Parathyroid adenoma (tissue), 2 donors: Measurements from ENCODE around the gene CPEB2.

Source experiments
- H2AFZ ChIP-seq: fragments of 300-600 bp; sonication (generic); one replicate; pipeline ENCODE4 v1.7.0; 2017; ENCODE audit warnings: antibody characterized with exemption, mild to moderate bottlenecking
- H3K27ac ChIP-seq: fragments of 300-600 bp; sonication (generic); one replicate; pipeline ENCODE4 v1.7.0; 2017
- H3K27me3 ChIP-seq: fragments of 300-600 bp; sonication (generic); one replicate; pipeline ENCODE4 v1.7.0; 2017; ENCODE audit warnings: low read length; ENCODE audit not compliant: control insufficient read depth, insufficient read depth
- H3K36me3 ChIP-seq: fragments of 300-600 bp; sonication (generic); one replicate; pipeline ENCODE4 v1.7.0; 2017; ENCODE audit warnings: low read length; ENCODE audit not compliant: control insufficient read depth, insufficient read depth
- H3K4me1 ChIP-seq: fragments of 300-600 bp; sonication (generic); one replicate; pipeline ENCODE4 v1.7.0; 2017; ENCODE audit warnings: control low read depth
- H3K4me2 ChIP-seq: fragments of 300-600 bp; sonication (generic); one replicate; pipeline ENCODE4 v1.7.0; 2017; ENCODE audit warnings: low read length
- H3K4me3 ChIP-seq: fragments of 300-600 bp; sonication (generic); one replicate; pipeline ENCODE4 v1.7.0; 2017; ENCODE audit warnings: low read depth, low read length
- H3K79me2 ChIP-seq: fragments of 300-600 bp; sonication (generic); one replicate; pipeline ENCODE4 v1.7.0; 2017; ENCODE audit warnings: control low read depth
- H3K9ac ChIP-seq: fragments of 300-600 bp; sonication (generic); one replicate; pipeline ENCODE4 v1.7.0; 2017; ENCODE audit warnings: mild to moderate bottlenecking
- H3K9me3 ChIP-seq: fragments of 300-600 bp; sonication (generic); one replicate; pipeline ENCODE4 v1.7.0; 2017; ENCODE audit warnings: low read length; ENCODE audit not compliant: control insufficient read depth
- CTCF ChIP-seq: fragments of 300-600 bp; sonication (generic); IDR thresholded peaks from one replicate; pipeline ENCODE4 v1.7.0; 2017; ENCODE audit warnings: antibody characterized with exemption, mild to moderate bottlenecking
- donor health status: primary hyperparathyroidism.

Gene CPEB2

DNA sequence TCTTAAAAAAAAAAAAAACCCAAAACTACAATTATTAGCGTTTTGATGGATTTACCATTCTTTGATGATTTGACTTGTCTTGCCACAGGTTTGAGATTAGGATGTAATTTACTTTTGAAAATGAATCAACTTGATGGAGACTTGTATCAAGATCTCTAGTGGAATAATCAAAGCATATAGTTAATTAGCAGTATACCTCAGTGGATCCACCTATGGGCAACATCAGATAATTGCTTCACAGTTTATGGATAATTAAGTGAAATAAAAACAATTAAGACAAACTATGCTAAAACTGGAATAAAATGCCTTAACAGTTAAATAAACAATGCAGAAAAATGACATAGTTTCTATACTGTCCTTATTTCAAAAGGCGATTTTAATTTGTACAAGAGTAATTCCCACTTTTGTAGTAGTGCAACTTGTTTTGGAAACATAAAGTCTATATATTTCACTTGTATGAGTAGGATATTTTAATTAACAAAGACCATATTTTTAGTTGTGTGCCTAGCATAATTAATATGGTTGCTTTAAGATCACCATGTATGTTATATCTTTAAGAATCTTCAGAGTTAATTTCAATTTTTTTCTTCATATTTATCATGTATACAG is 4.2 kb downstream of the CPEB2 start:
- no peaks in the 10 kb centered on the region for H3K27me3 ChIP-seq
- peaks cover 3% of the 10 kb centered on the region for H3K4me1 ChIP-seq
- H3K9me3 ChIP-seq = no peaks in the 10 kb centered on the region
- peak overlapping the region; percentile 97 for H3K4me3 ChIP-seq
- H3K4me2 ChIP-seq = peak overlapping the region; percentile 92
- TF ChIP-seq CTCF = no peak
- no peak overlapping the region for H2AFZ ChIP-seq
- no peak overlapping the region for H3K9ac ChIP-seq
- H3K79me2 ChIP-seq = peaks cover 8% of the 10 kb centered on the region
- H3K27ac ChIP-seq = peak overlapping the region; percentile 86
- H3K36me3 ChIP-seq = no peaks in the 10 kb centered on the region

GRCh38 chr4:15007201-15007600 is 4.9 kb downstream of the CPEB2 start:
- Histone ChIP-seq H3K4me1 (peaks cover 3% of the 10 kb centered on the region), H3K9me3 (no peaks in the 10 kb centered on the region), H2AFZ (no peak overlapping the region), H3K4me3 (peak overlapping the region; percentile 97), H3K79me2 (peaks cover 8% of the 10 kb centered on the region), H3K27ac (peak overlapping the region; percentile 42), H3K36me3 (no peaks in the 10 kb centered on the region), H3K9ac (no peak overlapping the region), H3K27me3 (no peaks in the 10 kb centered on the region), H3K4me2 (peak overlapping the region; percentile 92)
- no peak for TF ChIP-seq CTCF

DNA sequence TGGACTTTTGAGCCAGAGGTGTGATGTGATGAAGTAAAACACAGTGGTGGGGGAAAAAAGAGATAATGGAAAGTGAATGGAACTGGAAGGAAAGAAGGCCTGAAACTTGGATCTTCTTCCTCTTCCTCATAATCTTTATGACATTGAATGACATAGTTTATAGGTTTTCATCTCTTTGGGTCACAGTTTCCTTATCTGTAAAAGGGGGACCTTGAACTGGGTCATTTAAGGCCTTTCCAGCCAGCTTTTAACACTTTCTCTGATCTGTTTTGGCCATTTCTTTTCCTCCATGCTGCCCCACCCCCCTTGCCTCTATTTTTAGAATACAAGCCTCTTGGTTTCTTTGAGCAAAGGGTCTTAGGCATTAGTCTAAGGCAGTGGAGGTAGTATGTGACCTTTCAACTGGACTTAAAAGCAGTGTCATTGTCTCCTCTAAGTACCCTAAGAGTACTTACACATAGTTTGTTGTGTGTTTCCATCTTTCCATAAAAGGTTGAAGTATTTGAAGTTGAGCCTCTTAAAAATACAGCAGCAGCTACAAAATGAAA is 7.8 kb downstream of the CPEB2 start:
- Histone ChIP-seq H3K79me2 (peaks cover 8% of the 10 kb centered on the region), H3K9me3 (no peaks in the 10 kb centered on the region), H3K27ac (no peak overlapping the region), H3K4me3 (peak overlapping the region; percentile 24), H3K36me3 (no peaks in the 10 kb centered on the region), H3K4me2 (peak overlapping the region; percentile 22), H3K27me3 (no peaks in the 10 kb centered on the region), H2AFZ (no peak overlapping the region), H3K4me1 (peaks cover 3% of the 10 kb centered on the region), H3K9ac (no peak overlapping the region)
- TF ChIP-seq CTCF = no peak

DNA sequence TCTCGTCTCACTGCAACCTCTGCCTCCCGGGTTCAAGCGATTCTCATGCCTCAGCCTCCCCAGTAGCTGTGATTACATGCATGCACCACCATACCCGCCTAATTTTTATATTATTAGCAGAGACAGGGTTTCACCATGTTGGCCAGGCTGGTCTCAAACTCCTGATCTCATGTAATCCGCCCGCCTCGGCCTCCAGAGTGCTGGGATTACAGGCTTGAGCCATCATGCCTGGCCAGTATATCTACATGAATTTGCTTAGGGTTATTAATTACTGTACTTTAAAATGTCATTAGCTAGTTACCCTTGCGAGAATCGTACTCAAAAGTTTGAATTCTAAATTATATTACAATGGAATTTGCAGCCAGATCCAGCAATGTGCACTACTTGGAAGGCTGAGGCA is 8.9 kb downstream of the CPEB2 start:
- Histone ChIP-seq H3K9ac (no peak overlapping the region), H3K4me3 (no peak overlapping the region), H3K9me3 (no peaks in the 10 kb centered on the region), H3K4me2 (no peak overlapping the region), H2AFZ (no peak overlapping the region), H3K27me3 (no peaks in the 10 kb centered on the region), H3K79me2 (peaks cover 8% of the 10 kb centered on the region), H3K36me3 (no peaks in the 10 kb centered on the region), H3K4me1 (peaks cover 3% of the 10 kb centered on the region), H3K27ac (no peak overlapping the region)
- TF ChIP-seq CTCF = no peak
